Measurements from ENCODE around the gene ADGRA3. TPM values are rescaled to one million over a fixed set of nuclear protein-coding genes. Genes with fewer than 3 reads are reported as not detected.

The ADGRA3 gene
- total and polyA plus RNA-seq, 2 donors (not counting 3 experiments of a cell fraction or from before 2014, with no cell fraction given), result 17.2 to 36.2 TPM

DNA sequence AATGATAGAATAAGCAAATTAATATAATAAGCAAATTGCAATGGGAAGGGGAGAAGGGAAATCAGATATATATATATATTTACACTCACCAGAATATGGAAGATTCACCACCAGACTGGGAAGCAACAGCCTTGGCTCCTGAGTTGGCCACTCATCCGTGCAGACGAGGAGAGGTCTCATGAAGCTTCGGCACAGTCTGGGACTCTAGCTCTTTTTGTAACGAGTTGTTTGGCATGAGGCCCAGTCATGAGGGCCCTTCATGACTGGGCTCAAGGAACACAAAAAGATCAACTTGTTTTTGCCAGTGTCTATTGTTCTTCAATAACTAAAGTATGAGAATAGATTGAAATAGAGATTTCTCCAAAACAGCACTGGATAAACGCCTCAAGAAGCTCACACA lies 176.4 kb downstream of the ADGRA3 start:
- H4K20me1 ChIP-seq (replicated peaks; ENCODE audit: control insufficient read depth, extremely low read depth, insufficient read depth, low read length), result no peaks in the 10 kb centered on the region
- H3K4me3 ChIP-seq (replicated peaks in 1 of 3; ENCODE audit: insufficient read depth in 1 of 3, low read depth in 1 of 3, low read length in 3 of 3), result no peak overlapping the region
- no peak overlapping the region for H3K4me2 ChIP-seq (ENCODE audit: insufficient read depth, low read length)
- no peak overlapping the region for H2AFZ ChIP-seq (ENCODE audit: low read depth, low read length)
- H3K9me1 ChIP-seq (replicated peaks; ENCODE audit: control insufficient read depth, extremely low read depth, insufficient read depth, low read length), result no peaks in the 10 kb centered on the region
- TF ChIP-seq MAX (IDR thresholded peaks at IDR 0.05; ENCODE audit: insufficient read depth, insufficient read length) (no peak), MYC (IDR thresholded peaks at IDR 0.05; ENCODE audit: low read depth, low read length) (no peak), POLR2A (IDR thresholded peaks at IDR 0.05; ENCODE audit: low read depth, low read length) (no peak), JUN (IDR thresholded peaks at IDR 0.05; ENCODE audit: borderline replicate concordance, insufficient read depth, insufficient read length, low read depth) (no peak), GATA2 (IDR thresholded peaks at IDR 0.05; ENCODE audit: insufficient read depth, insufficient read length, low read depth, low read length) (no peak), EZH2 (IDR thresholded peaks at IDR 0.05; ENCODE audit: borderline replicate concordance, low read depth, low read length, severe bottlenecking) (no peak), POLR2AphosphoS5 (IDR thresholded peaks at IDR 0.05; ENCODE audit: insufficient read depth, low read depth, low read length) (no peak), FOS (IDR thresholded peaks at IDR 0.05; ENCODE audit: borderline replicate concordance, insufficient read depth, low read length) (no peak)
- TF ChIP-seq, protein P1, sequence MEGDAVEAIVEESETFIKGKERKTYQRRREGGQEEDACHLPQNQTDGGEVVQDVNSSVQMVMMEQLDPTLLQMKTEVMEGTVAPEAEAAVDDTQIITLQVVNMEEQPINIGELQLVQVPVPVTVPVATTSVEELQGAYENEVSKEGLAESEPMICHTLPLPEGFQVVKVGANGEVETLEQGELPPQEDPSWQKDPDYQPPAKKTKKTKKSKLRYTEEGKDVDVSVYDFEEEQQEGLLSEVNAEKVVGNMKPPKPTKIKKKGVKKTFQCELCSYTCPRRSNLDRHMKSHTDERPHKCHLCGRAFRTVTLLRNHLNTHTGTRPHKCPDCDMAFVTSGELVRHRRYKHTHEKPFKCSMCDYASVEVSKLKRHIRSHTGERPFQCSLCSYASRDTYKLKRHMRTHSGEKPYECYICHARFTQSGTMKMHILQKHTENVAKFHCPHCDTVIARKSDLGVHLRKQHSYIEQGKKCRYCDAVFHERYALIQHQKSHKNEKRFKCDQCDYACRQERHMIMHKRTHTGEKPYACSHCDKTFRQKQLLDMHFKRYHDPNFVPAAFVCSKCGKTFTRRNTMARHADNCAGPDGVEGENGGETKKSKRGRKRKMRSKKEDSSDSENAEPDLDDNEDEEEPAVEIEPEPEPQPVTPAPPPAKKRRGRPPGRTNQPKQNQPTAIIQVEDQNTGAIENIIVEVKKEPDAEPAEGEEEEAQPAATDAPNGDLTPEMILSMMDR (IDR thresholded peaks at IDR 0.05; ENCODE audit: extremely low read depth in 1 of 2, insufficient read depth in 1 of 2, low read depth in 1 of 2, low read length in 2 of 2), result no peak
- H3K36me3 ChIP-seq (ENCODE audit: control insufficient read depth in 2 of 2, extremely low read depth in 1 of 2, insufficient read depth in 2 of 2, low read length in 2 of 2), result no peaks in the 10 kb centered on the region
- H3K27ac ChIP-seq (ENCODE audit: insufficient read depth, low read depth, low read length), result no peak overlapping the region
- BruUV-seq (replicated peaks), result no TSS peak
- no peaks in the 10 kb centered on the region for H3K4me1 ChIP-seq (ENCODE audit: control insufficient read depth, extremely low read depth, insufficient read depth, low read length)
- ChIA-PET POLR2A (no interaction called here), CTCF (no interaction called here)
- no peaks in the 10 kb centered on the region for H3K9me3 ChIP-seq (replicated peaks; ENCODE audit: control insufficient read depth, insufficient read depth, low read length)
- FAIRE-seq (no peak), DNase-seq (ENCODE audit: low read depth, low spot score) (no peak)
- no peaks in the 10 kb centered on the region for H3K79me2 ChIP-seq (ENCODE audit: control insufficient read depth, insufficient read depth, low read length)
- dilution Hi-C loops (cut with MboI; ENCODE audit: extremely low pct_ligation_motif_present, low sequenced_read_pairs) (no loop called here), intact Hi-C loops (cut with micrococcal nuclease) (no loop called here)
- H3K9ac ChIP-seq (replicated peaks; ENCODE audit: extremely low read depth, insufficient read depth, low read length), result no peak overlapping the region
- H3K27me3 ChIP-seq (ENCODE audit: control insufficient read depth in 2 of 2, insufficient read depth in 2 of 2, low read length in 2 of 2), result no peaks in the 10 kb centered on the region

All from endothelial cell of umbilical vein (primary cell).